ENCODE results near the gene NFIA.

The NFIA gene

GRCh38 chr1:61278966-61279365, 196.6 kb downstream of the NFIA start:
- Histone ChIP-seq H2AFZ (ENCODE audit: insufficient read depth, low read length, poor library complexity) (no peak overlapping the region), H3K4me3 (ENCODE audit: low read depth, low read length) (no peak overlapping the region), H3K27me3 (ENCODE audit: insufficient read depth, low read length) (no peaks in the 10 kb centered on the region), H3K9me3 (ENCODE audit: insufficient read depth, low read depth, low read length) (no peaks in the 10 kb centered on the region), H3K4me1 (ENCODE audit: control insufficient read depth in 1 of 2, insufficient read depth in 2 of 2, low read length in 2 of 2) (no peaks in the 10 kb centered on the region), H3K27ac (ENCODE audit: low read depth, low read length) (no peak overlapping the region), H2AK5ac (ENCODE audit: low read length) (no peak overlapping the region), H3K79me1 (ENCODE audit: low read length) (no peaks in the 10 kb centered on the region), H2BK12ac (ENCODE audit: low read length) (no peak overlapping the region), H3K9ac (ENCODE audit: low read length) (no peak overlapping the region), H3K23ac (ENCODE audit: low read length) (no peak overlapping the region), H3K14ac (ENCODE audit: low read length) (no peak overlapping the region), H3K36me3 (ENCODE audit: control insufficient read depth in 1 of 2, insufficient read depth in 2 of 2, low read length in 2 of 2) (no peaks in the 10 kb centered on the region), H2BK120ac (ENCODE audit: insufficient read depth, low read length, poor library complexity) (no peak overlapping the region), H4K8ac (ENCODE audit: low read depth, low read length) (no peak overlapping the region), H3K4ac (ENCODE audit: low read depth, low read length) (no peak overlapping the region), H3K79me2 (ENCODE audit: control insufficient read depth, insufficient read depth, low read length, poor library complexity) (no peaks in the 10 kb centered on the region), H2BK5ac (ENCODE audit: low read depth, low read length, poor library complexity) (no peak overlapping the region), H4K12ac (ENCODE audit: low read depth, low read length) (no peak overlapping the region), H3K4me2 (ENCODE audit: low read length) (no peak overlapping the region), H3K18ac (ENCODE audit: low read length) (no peak overlapping the region), H4K91ac (ENCODE audit: low read depth, low read length) (no peak overlapping the region)
- WGBS (ENCODE audit: extremely low coverage, insufficient coverage, insufficient read length) = no CpG with 5 or more reads among the region's 1 CpG
- DNase-seq = no peak

GRCh38 chr1:61279570-61279969, 197.2 kb downstream of the NFIA start:
- H3K36me3 ChIP-seq (ENCODE audit: control insufficient read depth in 1 of 2, insufficient read depth in 2 of 2, low read length in 2 of 2) = no peaks in the 10 kb centered on the region
- WGBS (ENCODE audit: extremely low coverage, insufficient coverage, insufficient read length) = no CpG with 5 or more reads among the region's 4 CpGs
- no peak overlapping the region for H3K4me3 ChIP-seq (ENCODE audit: low read depth, low read length)
- H3K9me3 ChIP-seq (ENCODE audit: insufficient read depth, low read depth, low read length) = no peaks in the 10 kb centered on the region
- no peak overlapping the region for H3K18ac ChIP-seq (ENCODE audit: low read length)
- no peak overlapping the region for H3K23ac ChIP-seq (ENCODE audit: low read length)
- no peaks in the 10 kb centered on the region for H3K79me2 ChIP-seq (ENCODE audit: control insufficient read depth, insufficient read depth, low read length, poor library complexity)
- no peak overlapping the region for H2BK120ac ChIP-seq (ENCODE audit: insufficient read depth, low read length, poor library complexity)
- H3K27me3 ChIP-seq (ENCODE audit: insufficient read depth, low read length) = no peaks in the 10 kb centered on the region
- no peak overlapping the region for H4K91ac ChIP-seq (ENCODE audit: low read depth, low read length)
- no peak overlapping the region for H3K9ac ChIP-seq (ENCODE audit: low read length)
- no peaks in the 10 kb centered on the region for H3K4me1 ChIP-seq (ENCODE audit: control insufficient read depth in 1 of 2, insufficient read depth in 2 of 2, low read length in 2 of 2)
- H2AK5ac ChIP-seq (ENCODE audit: low read length) = no peak overlapping the region
- no peak overlapping the region for H3K27ac ChIP-seq (ENCODE audit: low read depth, low read length)
- DNase-seq = no peak
- H3K14ac ChIP-seq (ENCODE audit: low read length) = no peak overlapping the region
- no peak overlapping the region for H4K12ac ChIP-seq (ENCODE audit: low read depth, low read length)
- no peak overlapping the region for H3K4ac ChIP-seq (ENCODE audit: low read depth, low read length)
- no peaks in the 10 kb centered on the region for H3K79me1 ChIP-seq (ENCODE audit: low read length)
- H2BK5ac ChIP-seq (ENCODE audit: low read depth, low read length, poor library complexity) = no peak overlapping the region
- no peak overlapping the region for H2AFZ ChIP-seq (ENCODE audit: insufficient read depth, low read length, poor library complexity)
- no peak overlapping the region for H2BK12ac ChIP-seq (ENCODE audit: low read length)
- H4K8ac ChIP-seq (ENCODE audit: low read depth, low read length) = no peak overlapping the region
- no peak overlapping the region for H3K4me2 ChIP-seq (ENCODE audit: low read length)

GRCh38 chr1:61280452-61280851, 198.1 kb downstream of the NFIA start:
- no peaks in the 10 kb centered on the region for H3K9me3 ChIP-seq (ENCODE audit: insufficient read depth, low read depth, low read length)
- WGBS (ENCODE audit: extremely low coverage, insufficient coverage, insufficient read length) = no CpG with 5 or more reads among the region's 5 CpGs

GRCh38 chr1:61282387-61282786, 200.0 kb downstream of the NFIA start:
- Histone ChIP-seq H4K91ac (ENCODE audit: low read depth, low read length) (no peak overlapping the region), H4K12ac (ENCODE audit: low read depth, low read length) (no peak overlapping the region), H3K4ac (ENCODE audit: low read depth, low read length) (no peak overlapping the region), H3K36me3 (ENCODE audit: control insufficient read depth in 1 of 2, insufficient read depth in 2 of 2, low read length in 2 of 2) (no peaks in the 10 kb centered on the region), H3K14ac (ENCODE audit: low read length) (no peak overlapping the region), H3K9me3 (ENCODE audit: insufficient read depth, low read depth, low read length) (no peaks in the 10 kb centered on the region), H3K9ac (ENCODE audit: low read length) (no peak overlapping the region), H3K27me3 (ENCODE audit: insufficient read depth, low read length) (no peaks in the 10 kb centered on the region), H2BK12ac (ENCODE audit: low read length) (no peak overlapping the region), H3K4me1 (ENCODE audit: control insufficient read depth in 1 of 2, insufficient read depth in 2 of 2, low read length in 2 of 2) (no peaks in the 10 kb centered on the region), H2BK5ac (ENCODE audit: low read depth, low read length, poor library complexity) (no peak overlapping the region), H2AFZ (ENCODE audit: insufficient read depth, low read length, poor library complexity) (no peak overlapping the region), H3K23ac (ENCODE audit: low read length) (no peak overlapping the region), H3K4me2 (ENCODE audit: low read length) (no peak overlapping the region), H2BK120ac (ENCODE audit: insufficient read depth, low read length, poor library complexity) (no peak overlapping the region), H3K79me1 (ENCODE audit: low read length) (no peaks in the 10 kb centered on the region), H4K8ac (ENCODE audit: low read depth, low read length) (no peak overlapping the region), H3K79me2 (ENCODE audit: control insufficient read depth, insufficient read depth, low read length, poor library complexity) (no peaks in the 10 kb centered on the region), H3K27ac (ENCODE audit: low read depth, low read length) (no peak overlapping the region), H3K4me3 (ENCODE audit: low read depth, low read length) (no peak overlapping the region), H3K18ac (ENCODE audit: low read length) (no peak overlapping the region), H2AK5ac (ENCODE audit: low read length) (no peak overlapping the region)
- no CpG with 5 or more reads among the region's 3 CpGs for WGBS (ENCODE audit: extremely low coverage, insufficient coverage, insufficient read length)
- DNase-seq = no peak

More at GRCh38 chr1:61280452-61280851, 198.1 kb downstream of the NFIA start:
- DNase-seq = no peak
- Histone ChIP-seq H3K14ac (ENCODE audit: low read length) (no peak overlapping the region), H3K36me3 (ENCODE audit: control insufficient read depth in 1 of 2, insufficient read depth in 2 of 2, low read length in 2 of 2) (no peaks in the 10 kb centered on the region), H3K4me3 (ENCODE audit: low read depth, low read length) (no peak overlapping the region), H3K4ac (ENCODE audit: low read depth, low read length) (no peak overlapping the region), H3K18ac (ENCODE audit: low read length) (no peak overlapping the region), H4K12ac (ENCODE audit: low read depth, low read length) (no peak overlapping the region), H3K4me1 (ENCODE audit: control insufficient read depth in 1 of 2, insufficient read depth in 2 of 2, low read length in 2 of 2) (no peaks in the 10 kb centered on the region), H2BK5ac (ENCODE audit: low read depth, low read length, poor library complexity) (no peak overlapping the region), H2BK120ac (ENCODE audit: insufficient read depth, low read length, poor library complexity) (no peak overlapping the region), H3K27ac (ENCODE audit: low read depth, low read length) (no peak overlapping the region), H2BK12ac (ENCODE audit: low read length) (no peak overlapping the region), H4K91ac (ENCODE audit: low read depth, low read length) (no peak overlapping the region), H4K8ac (ENCODE audit: low read depth, low read length) (no peak overlapping the region), H3K9ac (ENCODE audit: low read length) (no peak overlapping the region), H3K27me3 (ENCODE audit: insufficient read depth, low read length) (no peaks in the 10 kb centered on the region), H3K79me2 (ENCODE audit: control insufficient read depth, insufficient read depth, low read length, poor library complexity) (no peaks in the 10 kb centered on the region), H2AK5ac (ENCODE audit: low read length) (no peak overlapping the region), H3K79me1 (ENCODE audit: low read length) (no peaks in the 10 kb centered on the region), H3K23ac (ENCODE audit: low read length) (no peak overlapping the region), H3K4me2 (ENCODE audit: low read length) (no peak overlapping the region), H2AFZ (ENCODE audit: insufficient read depth, low read length, poor library complexity) (no peak overlapping the region)

Measured in trophoblast cell (in vitro differentiated cells and primary cell).